H1 (cell line): Measurements from ENCODE around the gene PIM2. TPM values are rescaled to one million over a fixed set of nuclear protein-coding genes. Genes with fewer than 3 reads are reported as not detected.

Source experiments
- CTCF ChIA-PET: fragments of 300-600 bp; sonication (Branson Sonifier 250); formaldehyde crosslinking; loops from one replicate; lab custom pipeline; 2021; ENCODE audit not compliant: partially characterized antibody; lab: Charles Lee
- POLR2A ChIA-PET: fragments of 300-600 bp; sonication (Branson Sonifier 250); formaldehyde crosslinking; loops from one replicate; lab custom pipeline; 2021; ENCODE audit warnings: inconsistent platforms; ENCODE audit not compliant: partially characterized antibody; lab: Charles Lee
- DNase-seq, 2 experiments: peaks; one replicate each; pipeline versions ENCODE4 v3.0.0 to v3.0.0-alpha.2; 2010 to 2022; ENCODE audit warnings: low spot score in 2 of 2, low read depth in 1 of 2, mixed read lengths in 1 of 2
- FAIRE-seq: peaks from 2 replicates; lab custom pipeline; 2011; peaks lifted over from hg19 to GRCh38; lab: Jason Lieb, UNC
- H2AFZ ChIP-seq: 2 replicates; pipeline ENCODE4 v1.8.1; 2012; ENCODE audit warnings: low read length, inconsistent platforms
- H2AK5ac ChIP-seq: 2 replicates; pipeline ENCODE4 v1.6.1; 2013; ENCODE audit warnings: low read depth, low read length
- H2BK120ac ChIP-seq: replicated peaks from 2 replicates; pipeline ENCODE3; 2013; ENCODE audit warnings: low read depth, low read length, inconsistent platforms
- H2BK12ac ChIP-seq: 2 replicates; pipeline ENCODE4 v1.6.1; 2013; ENCODE audit warnings: low read depth, low read length
- H2BK15ac ChIP-seq: 2 replicates; pipeline ENCODE4 v1.6.1; 2013; ENCODE audit warnings: low read length
- H2BK20ac ChIP-seq: 2 replicates; pipeline ENCODE4 v1.6.1; 2013; ENCODE audit warnings: low read length
- H2BK5ac ChIP-seq: 2 replicates; pipeline ENCODE4 v1.6.1; 2013; ENCODE audit warnings: low read depth, low read length
- H3K14ac ChIP-seq: 2 replicates; pipeline ENCODE4 v1.6.1; 2013; ENCODE audit warnings: inconsistent platforms; ENCODE audit not compliant: insufficient read length
- H3K18ac ChIP-seq: 2 replicates; pipeline ENCODE4 v1.6.1; 2013; ENCODE audit warnings: low read length; ENCODE audit errors: extremely low read depth
- H3K23ac ChIP-seq: 2 replicates; pipeline ENCODE4 v1.6.1; 2013; ENCODE audit warnings: inconsistent platforms; ENCODE audit not compliant: insufficient read length
- H3K23me2 ChIP-seq: 2 replicates; pipeline ENCODE4 v1.6.1; 2013; ENCODE audit warnings: low read depth, low read length
- H3K27ac ChIP-seq: 2 replicates; pipeline ENCODE4 v1.6.1; 2011; ENCODE audit warnings: low read depth, low read length, inconsistent platforms
- H3K27me3 ChIP-seq, 4 experiments: replicated peaks in 1 of 4; 1 replicate in 1 of 4; 2 replicates in 3 of 4; pipeline versions ENCODE4 v1.6.1 to v1.8.1; 2011 to 2013; ENCODE audit warnings: low read length in 3 of 4, mild to moderate bottlenecking in 3 of 4, inconsistent platforms in 2 of 4, mixed read lengths in 2 of 4, moderate library complexity in 1 of 4; ENCODE audit not compliant: control insufficient read depth in 3 of 4, insufficient read depth in 3 of 4; ENCODE audit errors: extremely low read depth in 1 of 4
- H3K36me3 ChIP-seq, 4 experiments: 2 replicates each; pipeline versions ENCODE4 v1.6.1 to v1.8.1; 2011 to 2013; ENCODE audit warnings: mild to moderate bottlenecking in 4 of 4, low read length in 3 of 4, moderate library complexity in 2 of 4, control low read depth in 1 of 4, inconsistent platforms in 1 of 4; ENCODE audit not compliant: insufficient read depth in 4 of 4, control insufficient read depth in 2 of 4
- H3K4ac ChIP-seq: replicated peaks from 2 replicates; pipeline ENCODE3; 2013; ENCODE audit warnings: low read length, low read depth, mixed read lengths, inconsistent platforms; ENCODE audit not compliant: insufficient read length
- H3K4me1 ChIP-seq, 4 experiments: replicated peaks in 1 of 4; 1 replicate in 1 of 4; 2 replicates in 3 of 4; pipeline versions ENCODE4 v1.6.1 to v1.8.1; 2011 to 2013; ENCODE audit warnings: low read length in 3 of 4, inconsistent platforms in 2 of 4, mixed read lengths in 1 of 4; ENCODE audit not compliant: insufficient read depth in 4 of 4, control insufficient read depth in 3 of 4
- H3K4me2 ChIP-seq, 2 experiments: 2 replicates each; pipeline versions ENCODE4 v1.6.1 to v1.8.1; 2011 to 2013; ENCODE audit warnings: low read depth in 2 of 2, low read length in 2 of 2, control low read depth in 1 of 2, inconsistent platforms in 1 of 2, mild to moderate bottlenecking in 1 of 2; ENCODE audit not compliant: insufficient read depth in 1 of 2
- H3K4me3 ChIP-seq, 4 experiments: fragments of 200-600, 300-600 bp in 1 of 4; sonication (generic), shearing (Covaris generic), sonication (Bioruptor Twin) in 1 of 4; 2 replicates each; pipeline versions ENCODE4 v1.5.1 to v1.8.1; 2011 to 2016; ENCODE audit warnings: low read length in 4 of 4, low read depth in 3 of 4, control low read depth in 2 of 4, inconsistent platforms in 2 of 4, mild to moderate bottlenecking in 2 of 4, mixed read lengths in 1 of 4, moderate library complexity in 1 of 4; ENCODE audit not compliant: insufficient read depth in 2 of 4; ENCODE audit errors: extremely low read depth in 1 of 4
- H3K56ac ChIP-seq: replicated peaks from 2 replicates; pipeline ENCODE3; 2013; ENCODE audit warnings: low read depth, mild to moderate bottlenecking, mixed read lengths, low read length, inconsistent platforms; ENCODE audit not compliant: insufficient read length
- H3K79me1 ChIP-seq: 2 replicates; pipeline ENCODE4 v1.6.1; 2013; ENCODE audit warnings: low read depth, low read length, control low read depth
- H3K79me2 ChIP-seq, 2 experiments: 2 replicates each; pipeline versions ENCODE4 v1.6.1 to v1.8.1; 2012 to 2013; ENCODE audit warnings: low read length in 2 of 2, mild to moderate bottlenecking in 2 of 2, inconsistent platforms in 1 of 2; ENCODE audit not compliant: insufficient read depth in 2 of 2, control insufficient read depth in 1 of 2
- H3K9ac ChIP-seq, 4 experiments: replicated peaks in 1 of 4; 1 replicate in 1 of 4; 2 replicates in 3 of 4; pipeline versions ENCODE4 v1.6.1 to v1.8.1; 2011 to 2013; ENCODE audit warnings: low read depth in 3 of 4, low read length in 3 of 4, control low read depth in 2 of 4, mild to moderate bottlenecking in 2 of 4, moderate library complexity in 2 of 4, inconsistent platforms in 1 of 4; ENCODE audit errors: extremely low read depth in 1 of 4
- H3K9me3 ChIP-seq, 2 experiments: 2 replicates each; pipeline versions ENCODE4 v1.6.1 to v1.8.1; 2012 to 2013; ENCODE audit warnings: mild to moderate bottlenecking in 2 of 2, moderate library complexity in 2 of 2, control low read depth in 1 of 2, inconsistent platforms in 1 of 2, low read depth in 1 of 2, low read length in 1 of 2, mixed read lengths in 1 of 2; ENCODE audit not compliant: insufficient read depth in 2 of 2
- H4K20me1 ChIP-seq, 2 experiments: replicated peaks in 1 of 2; 2 replicates each; pipeline versions ENCODE3 to v1.8.1; 2011 to 2013; ENCODE audit warnings: inconsistent platforms in 2 of 2, low read length in 2 of 2, mild to moderate bottlenecking in 1 of 2; ENCODE audit not compliant: insufficient read depth in 2 of 2, control insufficient read depth in 1 of 2
- H4K5ac ChIP-seq: 2 replicates; pipeline ENCODE4 v1.6.1; 2013; ENCODE audit warnings: low read length, low read depth, mixed read lengths, inconsistent platforms; ENCODE audit not compliant: insufficient read length
- H4K8ac ChIP-seq: 2 replicates; pipeline ENCODE4 v1.8.0; 2013; ENCODE audit warnings: mild to moderate bottlenecking, moderate library complexity, low read length, inconsistent platforms; ENCODE audit not compliant: insufficient read depth; ENCODE audit errors: extremely low read depth
- H4K91ac ChIP-seq: replicated peaks from 2 replicates; pipeline ENCODE3; 2013; ENCODE audit warnings: low read length, mixed read lengths, inconsistent platforms; ENCODE audit not compliant: insufficient read length
- ASH2L ChIP-seq: fragments of 200-600, 300-600 bp; sonication (generic); IDR thresholded peaks from one replicate; pipeline ENCODE4 v1.7.1; 2017; ENCODE audit warnings: low read length
- CHD1 ChIP-seq: IDR thresholded peaks from 2 replicates; pipeline ENCODE4 v1.6.1; 2012; ENCODE audit warnings: low read depth, low read length, improper control_type of control experiment
- KDM5A ChIP-seq: fragments of 200-600 bp; IDR thresholded peaks from 2 replicates; pipeline ENCODE4 v1.7.1; 2012; ENCODE audit warnings: mild to moderate bottlenecking, low read length, inconsistent platforms, mixed read lengths
- MAFK ChIP-seq: IDR thresholded peaks from 2 replicates; pipeline ENCODE4 v1.6.1; 2012; ENCODE audit warnings: low read depth, mild to moderate bottlenecking, improper control_type of control experiment, low read length
- POLR2A ChIP-seq, 2 experiments: IDR thresholded peaks; 1 replicate in 1 of 2; 2 replicates in 1 of 2; pipeline ENCODE4 v1.6.1; 2011; ENCODE audit warnings: low read depth in 2 of 2, low read length in 2 of 2, mild to moderate bottlenecking in 2 of 2; ENCODE audit errors: control extremely low read depth in 1 of 2
- POLR2AphosphoS5 ChIP-seq: IDR thresholded peaks from 2 replicates; pipeline ENCODE4 v1.6.1; 2011; ENCODE audit warnings: low read depth, low read length
- RXRA ChIP-seq: IDR thresholded peaks from 2 replicates; pipeline ENCODE4 v1.6.1; 2011; ENCODE audit warnings: low read depth, mild to moderate bottlenecking, low read length, moderate library complexity; ENCODE audit not compliant: insufficient read depth
- SAP30 ChIP-seq: fragments of 300-600 bp; sonication (generic); IDR thresholded peaks from 2 replicates; pipeline ENCODE4 v1.7.1; 2012; ENCODE audit warnings: low read length, moderate library complexity, mild to moderate bottlenecking, inconsistent platforms; ENCODE audit not compliant: insufficient read depth, insufficient replicate concordance
- SIRT6 ChIP-seq: IDR thresholded peaks from one replicate; pipeline ENCODE4 v1.7.1; 2012; ENCODE audit warnings: low read length, inconsistent platforms
- SUZ12 ChIP-seq: fragments of 200-600 bp; sonication (generic); IDR thresholded peaks from 2 replicates; pipeline ENCODE4 v1.6.1; 2012; ENCODE audit warnings: mild to moderate bottlenecking, inconsistent platforms, low read length, moderate library complexity, mixed read lengths
- TAF1 ChIP-seq: IDR thresholded peaks from 2 replicates; pipeline ENCODE4 v1.6.1; 2011; ENCODE audit warnings: mild to moderate bottlenecking, low read depth, low read length
- TBP ChIP-seq: IDR thresholded peaks from 2 replicates; pipeline ENCODE4 v1.6.1; 2011; ENCODE audit warnings: low read depth, low read length, improper control_type of control experiment
- YY1 ChIP-seq: IDR thresholded peaks from 2 replicates; pipeline ENCODE4 v1.6.1; 2011; ENCODE audit warnings: low read depth, mild to moderate bottlenecking, low read length
- WGBS, 2 experiments: shearing (Covaris generic) in 1 of 2; methylation state at CpG; one replicate each; pipeline versions ENCODE4 v1.1.6 to v1.1.7; 2013 to 2015; ENCODE audit warnings: low lambda C conversion rate in 2 of 2, mixed read lengths in 2 of 2, inconsistent platforms in 1 of 2, low coverage in 1 of 2, missing lambda C conversion rate in 1 of 2; ENCODE audit not compliant: insufficient replicate concordance in 2 of 2, insufficient coverage in 1 of 2, insufficient read length in 1 of 2; ENCODE audit errors: extremely low coverage in 1 of 2, missing lambda C conversion rate in 1 of 2; 5-methylcytosine and 5-hydroxymethylcytosine counted together
- polyA plus RNA-seq, 7 experiments: library from polyadenylated mRNA; depleted of rRNA in 3 of 7; stranded (reverse) in 5 of 7; unstranded in 2 of 7; fragments of >200 nt in 5 of 7; fragments of 200-250 nt in 2 of 7; gene quantifications; 1 replicate in 5 of 7; 2 replicates in 1 of 7; 4 replicates in 1 of 7; pipeline versions ENCODE4 v1.2.1 to v1.2.3, GENCODE V29; 2011 to 2013; ENCODE audit warnings: missing spikeins in 2 of 7, mixed read lengths in 2 of 7
- total RNA-seq: library from RNA; stranded (reverse); fragmentation: NEBNext Ultra II Directional; extraction: Animal tissue kit (Norgen Biotek cat#: 25700); gene quantifications from 2 replicates; pipeline ENCODE4 v1.2.1, GENCODE V29; 2021
- TF ChIP-seq, protein P1 (sequence below): IDR thresholded peaks from 2 replicates; pipeline ENCODE4 v1.6.1; 2012; ENCODE audit warnings: inconsistent platforms

Gene PIM2
- total and polyA plus RNA-seq, 2 of the 8 experiments (the other 6 are each of a cell fraction or from before 2014, with no cell fraction given), result 180 to 203 TPM

DNA sequence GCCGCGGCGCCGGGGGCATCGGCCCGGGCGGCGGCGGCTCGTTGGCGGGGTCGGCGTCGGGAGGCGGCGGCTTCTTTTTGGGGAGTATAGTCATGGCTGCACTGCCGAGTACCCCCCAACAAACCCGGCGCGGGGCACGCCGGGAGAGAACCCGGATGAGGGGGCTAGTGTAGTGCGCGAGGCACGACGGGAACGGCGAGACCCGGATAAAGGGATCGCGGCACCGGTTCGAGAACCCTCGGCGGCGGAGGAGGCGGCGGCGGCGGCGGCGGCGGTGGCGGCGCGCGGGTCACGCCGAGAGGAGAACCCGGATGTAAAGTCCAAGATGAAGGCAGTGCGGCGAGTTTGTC is 38.6 kb upstream of the PIM2 start, which contains the start of gene OTUD5:
Gene OTUD5, minus strand, starts transcription at position 131 of the 350 bp plus-strand sequence. Its CDS starts 37 bp downstream, at position 94.
- peak within 1 kb of the TSS; percentile 87 for H4K5ac ChIP-seq
- H2BK12ac ChIP-seq, result peak within 1 kb of the TSS; percentile 92; the same call in 1 of the 2 replicates
- H3K14ac ChIP-seq, result no peak within 1 kb of the TSS
- peaks cover 4% of the 10 kb centered on the region; the same call in 1 of the 2 replicates for H3K23me2 ChIP-seq
- peaks cover 0 to 7% (median 2%) of the 10 kb centered on the region in 4 experiments; a peak in 4 of 7 replicates for H3K4me1 ChIP-seq
- H3K4me2 ChIP-seq, result peak within 1 kb of the TSS; percentile 72 to 90
- peaks cover 16 to 46% of the 10 kb centered on the region in 2 experiments; a peak in 3 of 4 replicates for H3K79me2 ChIP-seq
- TF ChIP-seq CHD1 (no peak), RXRA (no peak), TBP (no peak), YY1 (0 out of 2 replicates have a peak, but pooled peaks have one; percentile 17), MAFK (no peak), ASH2L (peak; percentile 30), SIRT6 (no peak), SUZ12 (no peak), SAP30 (no peak), POLR2A (IDR thresholded peaks at IDR 0.05; ENCODE audit: control extremely low read depth in 1 of 2, low read depth in 2 of 2, low read length in 2 of 2) (no peak; a peak in 1 of 3 replicates), POLR2AphosphoS5 (no peak), TAF1 (peak; percentile 59; the same call in 1 of the 2 replicates), KDM5A (no peak)
- TF ChIP-seq, protein P1, sequence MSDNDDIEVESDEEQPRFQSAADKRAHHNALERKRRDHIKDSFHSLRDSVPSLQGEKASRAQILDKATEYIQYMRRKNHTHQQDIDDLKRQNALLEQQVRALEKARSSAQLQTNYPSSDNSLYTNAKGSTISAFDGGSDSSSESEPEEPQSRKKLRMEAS, result no peak
- peak within 1 kb of the TSS; percentile 98 for H2AFZ ChIP-seq
- peaks cover 0 to 2% of the 10 kb centered on the region in 2 experiments for H4K20me1 ChIP-seq
- ChIA-PET CTCF (interaction anchor here (2.0 kb wide), 1 partner anchor 9 kb away, joined by 4 read pairs; no protein-coding TSS in a partner anchor), POLR2A (interaction anchor here (0.7 to 6.7 kb wide), 9 partner anchors 11 to 87 kb away, joined by 3 to 70 read pairs (median 8); partner anchors contain the start of genes KCND1, PQBP1, SLC35A2 and TIMM17B)
- no CpG with 5 or more reads among the region's 53 CpGs for WGBS, 2 experiments
- H3K79me1 ChIP-seq, result peaks cover 7% of the 10 kb centered on the region; the same call in 1 of the 2 replicates
- H3K18ac ChIP-seq, result no peak within 1 kb of the TSS; the same call in none of the 2 replicates
- no peak within 1 kb of the TSS for H2AK5ac ChIP-seq
- peak within 1 kb of the TSS; percentile 97 for H3K27ac ChIP-seq
- H2BK5ac ChIP-seq, result peak within 1 kb of the TSS; percentile 96; the same call in 1 of the 2 replicates
- H3K36me3 ChIP-seq, result peaks cover 0 to 13% (median 6%) of the 10 kb centered on the region in 4 experiments; a peak in 6 of 8 replicates
- peak within 1 kb of the TSS; percentile 80 to 94 (median 91) for H3K4me3 ChIP-seq
- no peak within 1 kb of the TSS for H3K23ac ChIP-seq
- H3K9ac ChIP-seq, result peak within 1 kb of the TSS; percentile 82 to 97 (median 94)
- H3K4ac ChIP-seq, result no peak within 1 kb of the TSS
- H4K91ac ChIP-seq, result no peak within 1 kb of the TSS
- no peak within 1 kb of the TSS for H2BK20ac ChIP-seq
- H3K9me3 ChIP-seq, result no peaks in the 10 kb centered on the region
- FAIRE-seq (no peak), DNase-seq (peak in 1 of 2 experiments; percentile 76)
- no peak within 1 kb of the TSS for H2BK15ac ChIP-seq
- peak within 1 kb of the TSS; percentile 95 for H4K8ac ChIP-seq
- no peak within 1 kb of the TSS for H2BK120ac ChIP-seq
- no peaks in the 10 kb centered on the region for H3K27me3 ChIP-seq
- H3K56ac ChIP-seq, result no peak within 1 kb of the TSS
